NK-92 treated with Interleukin-12 subunit alpha and Interleukin-12 subunit beta, amount 100 ng/mL, for 24 hours (cell line): Measurements from ENCODE around the gene MAP2K7.
"Not testable (repeated sequence)": the region's sequence is repeated elsewhere in the genome, so short reads cannot be mapped to it uniquely, and the experiment has no call there.

ENCODE experiments used
- DNase-seq: peaks from one replicate; lab custom pipeline; 2025; lab: John Stamatoyannopoulos, UW

MAP2K7 gene

DNA sequence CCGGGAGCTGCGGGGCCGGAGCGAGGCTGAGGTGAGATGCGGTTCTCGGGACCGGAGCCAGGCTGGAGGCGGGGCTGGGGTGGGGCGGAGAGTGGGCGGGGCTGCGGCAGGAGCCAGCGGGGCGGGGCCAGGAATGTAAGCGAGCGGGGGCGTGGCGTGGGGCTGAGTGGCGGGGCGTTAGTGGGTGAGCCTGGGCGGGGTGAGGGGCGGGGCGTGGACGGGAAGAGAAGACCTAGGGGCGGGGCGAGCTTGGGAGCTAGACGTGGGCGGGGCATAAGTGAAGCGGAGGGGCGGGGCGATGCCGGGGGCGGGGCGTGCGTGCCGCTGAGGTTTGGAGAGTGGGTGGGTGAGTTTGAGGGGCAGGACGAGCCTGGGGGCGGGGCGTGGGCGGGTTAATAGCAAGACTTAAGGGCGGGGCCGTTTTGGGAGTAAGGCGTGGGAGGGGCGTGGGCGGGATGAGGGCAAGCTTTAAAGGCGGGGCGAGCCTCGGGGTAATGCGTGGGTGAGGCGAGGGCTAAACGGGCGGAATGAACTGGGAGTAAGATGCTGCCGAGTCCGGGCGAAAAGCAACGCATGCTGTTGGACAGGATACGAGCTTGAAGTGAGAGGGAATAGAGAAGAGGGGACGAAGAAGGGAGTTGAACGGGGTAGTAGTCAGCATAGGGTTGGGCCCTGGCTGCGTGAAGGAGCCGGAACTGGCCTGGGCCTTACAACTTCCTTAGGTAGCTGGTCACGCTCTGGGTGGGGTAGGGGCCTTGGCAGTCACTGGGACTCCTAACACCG is 17.0 kb downstream of the MAP2K7 start:
- DNase-seq: peak; percentile 100

DNA sequence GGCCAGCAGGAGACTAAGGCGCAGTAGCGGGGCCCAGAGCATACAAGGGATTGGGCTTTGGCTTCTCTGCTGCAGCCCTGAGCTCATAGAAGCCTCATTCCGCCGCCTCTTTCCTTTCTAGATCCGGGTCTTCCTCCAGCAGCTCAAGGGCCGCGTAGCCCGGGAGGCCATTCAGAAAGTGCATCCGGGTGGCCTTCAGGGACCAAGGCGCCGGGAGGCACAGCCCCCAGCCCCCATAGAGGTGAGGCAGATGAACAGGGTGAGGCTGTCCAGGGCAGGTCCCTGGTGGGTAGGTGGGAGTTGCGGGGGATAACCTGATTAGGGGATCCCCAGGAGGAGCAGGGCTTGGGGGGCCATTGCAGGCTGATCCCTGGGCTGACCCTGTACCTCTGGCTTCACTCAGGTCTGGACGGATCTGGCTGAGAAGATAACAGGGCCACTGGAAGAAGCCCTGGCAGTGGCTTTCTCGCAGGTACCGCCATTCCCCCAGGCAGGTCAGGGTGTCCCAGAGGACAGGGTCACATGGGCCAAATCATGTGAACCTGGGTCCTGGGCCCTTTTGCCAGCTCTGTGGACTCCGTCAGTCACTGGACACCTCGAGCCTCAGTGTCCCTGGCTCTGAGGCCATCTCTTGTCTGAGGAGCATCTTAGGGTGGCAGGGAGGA is 17.8 kb downstream of the MAP2K7 start:
- DNase-seq: no peak

DNA sequence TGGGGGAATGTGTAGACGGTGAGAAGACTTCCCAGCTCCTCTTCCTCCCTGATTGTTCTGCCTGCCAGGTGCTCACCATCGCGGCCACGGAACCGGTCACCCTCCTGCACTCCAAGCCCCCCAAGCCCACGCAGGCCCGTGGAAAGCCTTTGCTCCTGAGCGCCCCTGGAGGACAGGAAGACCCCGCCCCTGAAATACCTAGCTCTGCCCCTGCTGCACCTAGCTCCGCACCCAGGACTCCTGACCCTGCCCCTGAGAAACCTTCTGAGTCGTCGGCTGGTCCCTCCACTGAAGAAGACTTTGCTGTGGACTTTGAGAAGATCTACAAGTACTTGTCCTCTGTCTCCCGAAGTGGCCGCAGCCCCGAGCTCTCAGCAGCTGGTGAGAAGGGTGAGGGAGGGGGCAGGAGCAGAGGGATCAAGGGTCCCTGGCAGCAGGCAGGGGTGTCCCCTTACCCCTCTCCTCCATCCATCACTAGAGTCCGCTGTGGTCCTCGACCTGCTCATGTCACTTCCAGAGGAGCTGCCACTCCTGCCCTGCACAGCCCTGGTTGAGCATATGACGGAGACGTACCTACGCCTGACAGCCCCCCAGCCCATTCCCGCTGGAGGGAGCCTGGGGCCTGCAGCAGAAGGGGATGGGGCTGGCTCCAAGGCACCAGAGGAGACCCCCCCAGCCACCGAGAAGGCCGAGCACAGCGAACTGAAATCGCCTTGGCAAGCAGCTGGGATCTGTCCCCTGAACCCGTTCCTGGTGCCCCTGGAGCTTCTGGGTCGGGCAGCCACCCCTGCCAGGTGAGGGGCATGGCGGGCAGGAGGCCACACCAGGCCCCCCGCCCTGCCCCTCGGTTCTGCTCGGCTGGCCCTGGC is 18.5 kb downstream of the MAP2K7 start:
- no peak for DNase-seq

DNA sequence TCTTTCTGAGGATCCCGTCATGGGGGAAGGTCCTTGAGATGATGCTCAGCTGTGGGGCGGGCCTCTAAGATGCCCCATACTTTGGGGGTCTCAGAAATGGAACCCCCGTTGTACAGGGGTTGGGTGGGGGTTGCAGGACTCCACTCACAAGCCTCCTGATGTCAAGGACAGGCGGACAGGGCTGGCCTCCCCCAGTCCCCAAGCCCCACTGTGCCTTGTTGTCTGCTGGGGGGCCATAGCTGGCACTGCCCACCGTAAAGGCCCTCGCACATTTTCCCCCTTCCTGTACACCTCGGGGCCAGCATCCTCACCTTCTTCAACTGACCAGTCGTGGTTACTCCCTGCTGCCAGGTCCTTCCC is 19.1 kb downstream of the MAP2K7 start:
- DNase-seq: no peak

DNA sequence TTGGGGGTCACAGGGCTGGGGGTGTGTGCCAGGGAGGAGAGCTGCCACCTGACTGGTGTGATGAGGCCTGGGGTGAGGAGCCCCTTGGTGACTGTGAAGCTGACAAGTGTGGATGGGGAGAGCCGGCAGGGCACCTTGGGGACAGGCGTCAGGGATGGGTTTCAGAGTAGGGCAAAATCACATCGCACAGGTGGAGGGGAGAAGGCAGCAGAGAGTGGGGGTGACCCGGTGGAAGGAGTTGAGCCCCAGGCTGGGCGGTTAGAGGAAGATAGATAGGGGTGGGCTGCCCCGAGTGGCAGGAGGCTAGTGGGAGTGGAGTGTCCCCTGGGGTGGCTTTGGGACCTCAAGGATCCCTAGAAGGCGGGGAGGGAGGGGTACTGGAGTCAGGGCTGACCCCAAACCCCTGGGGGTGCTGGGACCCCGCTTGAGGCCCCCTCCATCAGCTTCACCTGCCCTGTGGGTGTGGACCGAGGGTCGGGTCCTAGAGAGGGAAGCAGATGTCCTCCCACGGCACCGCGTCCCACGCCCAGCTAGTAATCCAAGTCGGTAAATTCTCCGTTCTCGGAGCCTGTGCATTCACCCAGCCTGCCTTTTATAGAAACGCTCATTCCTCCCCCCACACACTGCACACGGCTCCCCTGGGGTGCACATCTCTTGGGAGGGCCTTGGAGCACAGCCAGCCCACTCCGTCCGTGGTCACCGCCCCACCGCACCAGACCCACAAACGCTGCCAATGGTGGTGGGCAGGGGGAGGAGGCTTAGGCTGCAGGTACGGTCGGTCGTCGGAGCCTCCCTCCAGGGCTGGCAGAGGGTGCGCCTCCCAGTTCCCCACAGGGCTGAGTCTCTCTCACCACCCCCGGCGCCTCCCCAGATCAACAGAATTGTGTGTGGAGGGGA is 19.9 kb downstream of the MAP2K7 start:
- no peak for DNase-seq

DNA sequence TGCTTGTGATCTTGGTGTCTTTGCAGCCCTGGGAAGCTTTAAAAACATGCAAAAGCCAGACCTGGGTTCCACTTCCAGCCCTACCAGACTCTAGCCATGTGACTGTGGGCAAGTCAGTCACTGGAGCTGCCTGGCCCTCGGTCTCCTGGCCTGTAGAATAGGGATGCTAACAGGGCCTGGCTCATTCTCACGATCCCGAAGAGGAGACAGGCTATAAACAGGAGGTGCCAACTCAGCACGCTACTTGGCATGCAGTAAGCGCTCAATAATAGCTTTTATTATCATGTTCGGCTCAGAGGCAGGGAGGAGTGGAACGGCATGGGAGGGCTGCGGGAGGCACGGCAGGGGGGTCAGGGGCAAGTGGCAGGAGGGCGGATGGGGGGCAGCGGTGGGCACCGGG is 20.6 kb downstream of the MAP2K7 start:
- DNase-seq: no peak

DNA sequence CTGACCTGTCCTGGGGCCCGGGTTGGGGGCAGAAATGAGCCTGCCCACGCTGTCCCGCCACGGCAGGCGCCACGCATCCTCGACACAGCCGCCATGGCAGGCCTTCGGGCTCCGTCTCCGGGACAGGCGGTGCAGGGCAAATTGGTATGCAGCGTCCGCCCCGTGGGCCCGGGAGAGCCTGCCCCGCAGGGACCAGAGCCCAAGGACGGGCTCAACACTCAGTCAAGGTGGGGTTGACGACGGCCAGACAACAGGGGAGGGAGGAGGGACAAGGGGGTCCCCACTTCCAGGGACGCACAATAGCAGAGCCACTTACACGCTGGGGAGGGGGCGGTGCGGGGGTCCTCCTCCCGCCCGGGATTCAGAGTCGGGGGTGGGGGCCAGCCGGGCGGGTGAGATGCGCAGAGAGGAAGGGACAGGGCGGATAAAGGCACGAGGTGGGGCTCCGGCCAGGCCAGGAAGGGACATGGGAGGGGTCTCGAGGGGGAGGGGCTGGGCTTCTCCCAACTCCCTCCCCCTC is 21.0 kb downstream of the MAP2K7 start:
- no peak for DNase-seq

DNA sequence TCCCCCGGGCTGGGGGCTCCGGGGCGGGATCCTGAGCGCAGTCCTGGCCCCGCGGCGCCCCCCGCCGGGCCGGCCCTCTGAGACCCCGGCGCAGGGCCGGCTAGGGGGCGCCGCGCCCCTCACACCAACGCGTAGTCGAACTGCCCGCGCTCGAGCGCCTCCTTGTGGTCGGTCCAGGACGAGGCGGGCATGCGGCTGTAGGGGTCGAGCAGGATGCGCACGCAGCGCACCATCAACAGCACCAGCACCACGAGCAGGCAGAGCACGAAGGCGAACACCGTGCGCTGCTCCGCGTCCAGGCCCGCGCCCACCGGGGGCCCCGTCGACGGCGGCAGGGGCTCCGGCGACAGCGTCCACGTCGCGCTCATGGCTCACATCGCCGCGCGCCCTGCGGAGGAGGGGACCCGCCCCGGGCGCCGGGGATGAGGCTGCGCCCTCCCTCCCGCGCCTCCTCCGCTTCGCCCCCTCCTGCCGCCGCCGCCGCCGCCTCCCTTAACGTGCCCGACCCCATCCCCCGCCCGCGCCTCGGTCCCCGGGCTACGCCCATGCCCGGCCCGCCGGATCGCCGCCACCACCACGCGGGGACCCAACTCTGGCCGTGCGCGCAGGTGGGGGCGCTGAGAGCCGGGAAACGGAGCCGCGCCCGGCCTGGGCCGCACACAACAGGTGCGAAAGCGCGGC is 21.6 kb downstream of the MAP2K7 start:
- no peak for DNase-seq

DNA sequence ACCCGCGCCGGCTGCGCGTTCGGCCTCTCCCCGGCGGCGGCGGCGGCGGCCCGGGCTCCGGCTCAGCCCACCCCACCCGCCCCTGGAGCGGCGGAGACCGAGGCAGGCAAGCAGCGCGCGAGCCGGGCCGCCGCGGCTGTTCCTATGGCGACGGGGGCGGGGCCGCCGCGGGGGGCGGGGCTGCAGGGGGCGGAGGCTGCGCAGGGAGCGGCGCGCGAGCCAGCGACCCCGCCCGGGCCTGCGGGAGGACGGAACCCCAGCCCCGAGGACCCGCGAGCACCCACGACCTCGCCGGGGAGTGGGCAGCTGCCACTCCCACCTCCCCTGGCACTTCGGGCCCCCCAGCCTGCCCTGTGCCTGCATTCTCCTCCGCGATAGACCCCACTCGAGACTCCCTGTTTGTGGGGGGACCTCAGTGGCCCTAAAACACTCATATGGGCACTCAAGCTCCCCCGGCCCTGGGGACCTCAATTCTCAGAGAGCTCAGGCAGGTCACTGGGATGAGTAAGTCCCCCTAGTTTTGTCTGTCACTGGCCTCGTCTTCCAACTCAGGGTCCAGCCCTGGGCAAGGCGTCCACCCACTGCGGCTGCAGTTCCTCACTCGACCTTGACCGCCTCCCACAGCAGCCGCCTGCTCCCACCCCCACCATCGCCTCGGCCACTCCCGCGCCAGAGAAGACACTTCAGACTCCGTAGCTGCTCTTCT is 22.5 kb downstream of the MAP2K7 start, which contains the start of gene CTXN1:
Gene CTXN1, minus strand, starts transcription at position 115 of the 706 bp plus-strand sequence. CDS start 597 bp downstream, outside the sequence.
- no peak for DNase-seq

DNA sequence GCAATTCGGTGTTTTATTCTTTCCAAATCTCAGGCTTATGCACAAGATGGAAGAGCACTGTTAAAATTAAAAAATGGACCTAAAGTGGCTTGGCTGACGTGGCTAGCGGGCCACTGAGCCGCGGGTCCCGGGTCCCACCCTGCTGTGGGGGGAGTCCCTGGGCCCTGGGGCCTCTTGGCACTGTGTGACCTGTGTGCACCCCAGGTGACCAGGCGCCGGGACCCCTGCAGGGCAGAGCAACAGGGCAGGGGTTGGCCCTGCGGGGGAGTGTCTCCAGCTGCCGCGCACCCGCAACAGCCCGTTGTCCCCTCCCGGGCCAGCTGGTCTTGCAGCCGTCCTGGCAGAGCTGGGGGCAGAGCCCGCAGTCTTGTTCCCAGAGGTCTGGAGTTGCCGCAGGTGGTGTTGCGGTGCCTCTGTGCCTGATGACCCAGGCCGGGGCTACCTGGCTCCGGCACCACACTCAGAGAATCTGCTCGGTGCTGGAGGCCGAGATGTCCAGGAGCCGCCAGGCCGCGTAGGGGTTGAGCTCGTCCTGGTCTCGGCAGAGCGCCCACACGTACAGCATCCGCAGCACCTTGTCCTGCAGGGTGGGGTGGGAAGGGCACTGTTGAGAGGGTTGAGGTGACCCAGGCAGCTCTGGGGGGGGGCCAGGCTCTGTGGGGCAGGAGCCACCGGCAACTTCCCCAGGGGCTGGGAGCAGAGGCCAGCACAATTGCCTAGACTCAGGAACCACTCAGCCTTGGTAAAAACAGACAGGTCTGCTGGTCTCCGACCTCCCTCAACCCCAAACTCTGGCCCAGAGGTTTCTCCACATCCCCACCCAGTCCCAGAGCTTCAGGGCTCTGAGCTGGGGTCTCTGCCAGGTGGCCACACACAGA is 23.3 kb downstream of the MAP2K7 start:
- DNase-seq: no peak

DNA sequence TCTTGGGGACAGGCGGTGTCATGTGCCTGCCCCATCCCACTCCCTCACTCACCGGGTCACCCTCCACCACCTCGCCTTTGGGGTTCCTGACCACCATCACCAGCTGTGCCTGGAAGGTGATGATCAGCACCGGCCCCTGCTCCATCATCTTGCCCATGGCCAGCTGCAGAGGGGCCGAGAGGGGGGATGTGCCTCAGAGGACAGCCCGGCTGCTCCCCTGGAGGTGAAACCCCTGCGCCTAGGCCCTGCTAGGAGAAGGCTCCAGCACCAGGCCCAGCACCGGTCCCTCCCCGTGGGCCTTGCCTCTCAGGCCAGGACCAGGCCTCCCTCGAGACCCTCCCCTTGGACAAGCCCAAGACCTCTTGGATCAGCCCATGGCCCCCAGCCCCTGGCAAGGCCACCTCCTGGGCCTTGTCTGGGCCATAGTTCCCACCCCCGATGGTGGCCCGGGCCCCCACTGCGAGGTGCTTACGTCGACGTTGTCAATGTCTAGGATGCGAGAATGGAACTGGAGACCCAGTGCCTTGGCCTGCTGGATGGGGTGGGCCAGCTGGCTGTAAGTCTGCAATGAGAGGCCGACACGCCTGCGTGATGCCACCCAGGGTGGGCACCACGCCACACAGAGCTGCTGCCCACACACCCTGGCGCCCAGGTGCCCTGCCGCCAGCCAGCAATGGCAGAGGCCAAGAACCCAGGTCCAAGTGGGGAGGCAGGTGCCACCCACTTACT is 24.1 kb downstream of the MAP2K7 start:
- DNase-seq: no peak

DNA sequence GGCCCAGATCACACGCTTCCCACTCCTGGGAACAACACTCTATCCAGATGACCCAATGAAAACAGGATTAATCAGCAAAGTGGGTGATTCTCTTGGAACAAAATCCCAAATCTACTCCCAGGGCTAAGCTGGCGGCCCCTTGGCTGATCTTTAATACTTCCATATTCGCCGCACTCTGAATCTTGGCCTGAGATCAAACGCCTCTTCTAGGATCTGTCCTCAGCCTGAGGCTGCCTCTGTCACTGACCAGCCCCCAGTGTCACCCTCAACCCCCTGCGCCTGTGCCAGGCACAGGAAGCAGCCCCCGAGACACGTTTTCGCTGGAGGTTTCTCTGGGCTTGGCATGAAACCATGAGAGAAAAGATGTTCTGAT is 24.6 kb downstream of the MAP2K7 start:
- no peak for DNase-seq

DNA sequence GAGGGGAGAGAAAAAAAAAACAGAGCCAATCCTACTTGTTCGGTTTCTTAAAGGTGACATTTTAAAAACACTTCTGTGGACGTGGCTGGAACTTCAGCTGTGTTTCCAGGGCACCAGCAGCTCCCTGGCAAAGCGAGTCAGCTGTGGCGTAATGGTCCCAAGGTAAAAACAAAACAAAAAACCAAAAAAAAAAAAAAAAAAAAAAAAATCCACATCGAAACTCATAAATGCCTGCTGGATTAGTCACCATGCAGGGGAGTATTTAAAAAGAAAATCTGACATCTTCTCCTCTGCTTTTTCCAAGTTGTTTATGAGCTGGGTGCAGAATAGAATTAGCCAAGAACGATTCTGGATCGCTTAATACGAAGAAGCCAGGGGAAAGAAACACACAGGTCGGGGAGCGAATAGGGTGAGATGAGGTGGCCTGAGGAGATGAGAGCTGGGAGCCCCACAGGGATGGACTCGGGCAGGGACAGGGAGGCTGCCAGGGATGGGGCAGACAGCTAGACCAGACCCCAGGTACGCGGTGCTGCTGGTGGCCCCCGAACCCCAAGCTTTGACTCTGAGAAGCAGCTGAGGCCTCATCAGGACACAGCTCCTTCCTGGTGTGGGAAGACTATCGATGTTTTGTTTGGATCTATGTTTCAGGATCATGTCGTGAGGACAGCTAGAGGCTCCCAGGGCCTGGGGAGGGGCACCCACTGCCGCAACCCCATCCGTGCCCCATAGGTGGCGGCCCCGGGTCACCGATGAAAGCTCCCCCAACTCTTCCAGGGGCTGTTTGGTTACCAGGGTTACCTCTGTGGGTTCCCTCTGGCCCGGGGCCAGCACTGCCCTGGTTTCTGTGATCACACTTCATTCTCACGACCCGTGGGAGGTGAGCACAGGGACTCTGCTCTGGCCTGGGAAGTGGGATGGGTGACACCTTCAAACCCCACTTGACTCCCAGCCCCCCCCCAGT is 25.3 kb downstream of the MAP2K7 start:
- DNase-seq: no peak

DNA sequence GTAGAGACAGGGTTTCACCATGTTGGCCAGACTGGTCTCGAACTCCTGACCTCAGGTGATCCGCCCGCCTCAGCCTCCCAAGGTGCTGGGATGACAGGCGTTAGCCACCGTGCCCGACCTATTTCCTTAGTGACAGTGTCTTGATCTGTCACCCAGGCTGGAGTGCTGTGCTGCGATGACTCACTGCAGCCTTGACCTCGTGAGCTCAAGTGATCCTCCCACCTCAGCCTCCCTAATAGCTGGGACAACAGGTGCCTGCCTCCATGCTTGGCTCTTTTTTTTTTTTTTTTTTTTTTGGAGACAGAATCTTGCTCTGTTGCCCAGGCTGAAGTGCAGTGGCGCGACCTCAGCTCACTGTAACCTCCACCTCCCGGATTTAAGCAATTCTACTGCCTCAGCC is 26.4 kb downstream of the MAP2K7 start:
- DNase-seq: not testable (repeated sequence)

DNA sequence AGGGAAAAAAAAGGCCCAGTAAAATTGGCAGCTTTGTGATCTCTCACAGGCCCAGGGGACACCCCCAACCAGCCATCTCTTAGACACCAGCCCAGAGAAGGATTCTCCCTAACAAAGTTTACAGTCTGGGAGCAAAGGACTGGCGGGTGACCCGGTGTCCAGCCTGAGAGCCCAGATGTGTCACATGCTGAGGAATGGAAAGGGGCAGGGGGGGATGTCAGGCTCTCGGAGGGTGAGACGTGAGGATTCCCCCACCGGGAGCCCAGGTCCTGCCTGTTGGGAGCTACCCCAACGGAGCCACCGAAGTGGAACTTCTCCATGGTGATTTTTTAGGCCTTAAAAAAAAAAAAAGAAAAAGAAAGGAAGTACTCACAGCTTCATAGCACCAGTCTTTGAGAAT is 27.1 kb downstream of the MAP2K7 start:
- DNase-seq: no peak

DNA sequence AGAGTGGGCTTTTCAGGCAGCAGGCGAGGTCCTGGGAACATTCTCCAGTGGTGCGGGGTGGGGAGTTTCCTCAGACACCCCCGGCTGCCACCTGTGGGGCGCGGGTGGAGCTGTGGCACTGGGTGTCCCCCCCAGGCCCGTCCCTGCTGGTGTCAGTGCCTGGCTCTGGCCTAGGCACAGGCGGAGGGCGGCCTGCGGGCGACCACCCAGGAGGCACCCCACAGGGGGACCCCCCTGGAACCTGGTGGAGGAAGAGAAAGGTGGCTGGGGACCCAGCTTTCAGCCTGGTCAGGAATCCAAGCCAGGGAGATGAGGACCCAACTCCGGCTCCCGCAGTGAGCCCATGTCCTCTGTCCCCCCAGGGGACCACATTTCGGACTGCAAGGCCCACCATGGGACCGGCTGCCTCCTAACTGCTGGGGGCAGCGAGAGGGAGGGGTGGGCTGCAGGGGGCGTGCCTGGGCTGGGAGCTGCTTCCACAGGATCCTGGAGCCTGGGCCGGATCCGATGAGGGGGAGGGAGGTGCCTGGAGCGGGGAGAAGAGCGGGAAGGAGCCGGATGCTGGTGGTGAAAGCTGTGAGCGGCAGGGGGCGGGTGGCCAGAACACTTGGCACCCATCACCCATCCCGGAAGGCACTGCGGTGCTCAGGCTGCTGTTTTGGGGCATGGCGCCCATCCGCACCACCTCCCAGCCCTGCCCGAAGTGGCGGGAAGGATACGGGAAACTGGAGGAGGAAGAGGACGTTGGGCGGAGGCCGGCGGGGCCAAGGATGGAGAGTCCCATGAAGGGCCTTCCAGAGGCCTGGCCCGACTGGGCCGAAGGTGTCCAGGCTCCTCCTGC is 27.8 kb downstream of the MAP2K7 start:
- no peak for DNase-seq
